Measurements from ENCODE around the gene CASK.

DNA sequence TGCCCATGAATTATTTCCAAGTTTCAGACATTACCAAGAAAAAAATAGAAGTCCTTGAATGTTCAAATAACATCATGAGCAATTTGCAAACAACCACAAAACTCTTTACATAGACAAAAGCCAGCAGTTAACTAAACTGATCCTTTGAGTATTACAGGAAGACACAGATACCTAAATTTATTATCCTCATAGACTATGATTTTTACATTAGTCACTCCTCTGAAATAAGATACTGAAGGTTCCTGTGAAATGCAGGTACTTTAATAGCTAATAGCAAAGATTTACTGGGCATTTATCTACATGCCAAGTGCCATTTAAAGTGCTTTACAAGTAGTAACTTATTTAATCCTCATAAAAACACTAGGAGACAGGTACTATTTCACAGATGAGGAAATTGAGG lies 161.7 kb downstream of the CASK start:
- TF ChIP-seq, protein P1, sequence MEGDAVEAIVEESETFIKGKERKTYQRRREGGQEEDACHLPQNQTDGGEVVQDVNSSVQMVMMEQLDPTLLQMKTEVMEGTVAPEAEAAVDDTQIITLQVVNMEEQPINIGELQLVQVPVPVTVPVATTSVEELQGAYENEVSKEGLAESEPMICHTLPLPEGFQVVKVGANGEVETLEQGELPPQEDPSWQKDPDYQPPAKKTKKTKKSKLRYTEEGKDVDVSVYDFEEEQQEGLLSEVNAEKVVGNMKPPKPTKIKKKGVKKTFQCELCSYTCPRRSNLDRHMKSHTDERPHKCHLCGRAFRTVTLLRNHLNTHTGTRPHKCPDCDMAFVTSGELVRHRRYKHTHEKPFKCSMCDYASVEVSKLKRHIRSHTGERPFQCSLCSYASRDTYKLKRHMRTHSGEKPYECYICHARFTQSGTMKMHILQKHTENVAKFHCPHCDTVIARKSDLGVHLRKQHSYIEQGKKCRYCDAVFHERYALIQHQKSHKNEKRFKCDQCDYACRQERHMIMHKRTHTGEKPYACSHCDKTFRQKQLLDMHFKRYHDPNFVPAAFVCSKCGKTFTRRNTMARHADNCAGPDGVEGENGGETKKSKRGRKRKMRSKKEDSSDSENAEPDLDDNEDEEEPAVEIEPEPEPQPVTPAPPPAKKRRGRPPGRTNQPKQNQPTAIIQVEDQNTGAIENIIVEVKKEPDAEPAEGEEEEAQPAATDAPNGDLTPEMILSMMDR (IDR thresholded peaks at IDR 0.05) = no peak
- TF ChIP-seq POLR2A (IDR thresholded peaks at IDR 0.05) (no peak), POLR2AphosphoS5 (IDR thresholded peaks at IDR 0.05) (no peak)

Measured in prostate gland (tissue), 2 donors.